PC-9 (cell line): Measurements from ENCODE around the gene DOCK1. TPM values are rescaled to one million over a fixed set of nuclear protein-coding genes. Genes with fewer than 3 reads are reported as not detected.

ENCODE experiments used
- BruUV-seq: library from RNA; stranded (reverse); fragments of 400-500 nt; replicated peaks from 2 replicates; lab custom pipeline; 2021; lab: Mats Ljungman, UMichigan
- CTCF ChIA-PET: fragments of 300-600 bp; sonication (Branson Sonifier 250); formaldehyde crosslinking; loops from one replicate; lab custom pipeline; 2022; ENCODE audit warnings: antibody characterized with exemption; lab: Charles Lee
- POLR2A ChIA-PET: fragments of 300-600 bp; sonication (Branson Sonifier 250); formaldehyde crosslinking; loops from one replicate; lab custom pipeline; 2022; ENCODE audit warnings: antibody characterized with exemption; ENCODE audit not compliant: unreplicated experiment; lab: Charles Lee
- DNase-seq, 2 experiments: peaks; one replicate each; pipeline versions ENCODE4 v3.0.0 to v3.0.0-alpha.2; 2015 to 2022; ENCODE audit warnings: mixed read lengths in 1 of 2
- H2AFZ ChIP-seq: fragments of 200-600 bp; sonication (generic); 2 replicates; pipeline ENCODE4 v1.8.1; 2017; ENCODE audit warnings: antibody characterized with exemption
- H3F3A ChIP-seq: fragments of 200-600 bp; sonication (generic); 2 replicates; pipeline ENCODE4 v1.8.1; 2017; ENCODE audit warnings: antibody characterized with exemption, mild to moderate bottlenecking, low read depth; ENCODE audit not compliant: insufficient read depth
- H3K27ac ChIP-seq: fragments of 200-600 bp; sonication (generic); 2 replicates; pipeline ENCODE4 v1.6.1; 2016; ENCODE audit warnings: mixed run types
- H3K27me3 ChIP-seq: fragments of 200-600 bp; sonication (generic); 2 replicates; pipeline ENCODE4 v1.6.1; 2016; ENCODE audit warnings: low read depth, mixed run types; ENCODE audit not compliant: insufficient read depth
- H3K36me3 ChIP-seq: fragments of 200-600 bp; sonication (generic); 2 replicates; pipeline ENCODE4 v1.6.1; 2016; ENCODE audit warnings: low read depth, mixed run types
- H3K4me1 ChIP-seq: fragments of 200-600 bp; sonication (generic); replicated peaks from 2 replicates; pipeline ENCODE4 v1.6.1; 2016; ENCODE audit warnings: mixed run types; ENCODE audit not compliant: insufficient read depth
- H3K4me2 ChIP-seq: fragments of 200-600 bp; sonication (generic); 2 replicates; pipeline ENCODE4 v1.6.1; 2017; ENCODE audit warnings: mixed run types
- H3K4me3 ChIP-seq: fragments of 200-600 bp; sonication (generic); 2 replicates; pipeline ENCODE4 v1.6.1; 2016; ENCODE audit warnings: mixed run types
- H3K79me2 ChIP-seq: fragments of 200-600 bp; sonication (generic); 2 replicates; pipeline ENCODE4 v1.6.1; 2017; ENCODE audit warnings: low read depth, mixed run types
- H3K9me2 ChIP-seq: fragments of 200-600 bp; sonication (generic); 2 replicates; pipeline ENCODE4 v1.8.1; 2017; ENCODE audit warnings: mild to moderate bottlenecking; ENCODE audit not compliant: insufficient read depth
- H3K9me3 ChIP-seq: fragments of 200-600 bp; sonication (generic); 2 replicates; pipeline ENCODE4 v1.8.1; 2016; ENCODE audit warnings: low read depth; ENCODE audit not compliant: insufficient read depth
- H4K20me1 ChIP-seq: fragments of 200-600 bp; sonication (generic); 2 replicates; pipeline ENCODE4 v1.8.1; 2017; ENCODE audit not compliant: insufficient read depth
- EZH2 ChIP-seq: fragments of 200-600 bp; sonication (generic); IDR thresholded peaks from 2 replicates; pipeline ENCODE4 v1.8.0; 2017; ENCODE audit warnings: antibody characterized with exemption, low read depth
- intact Hi-C: fragments of 100-400 bp; cut with micrococcal nuclease; formaldehyde crosslinking; loops from one replicate; pipeline ENCODE4 v1.10.0; 2022; ENCODE audit not compliant: unreplicated experiment
- total RNA-seq: library from RNA; stranded (reverse); gene quantifications from 2 replicates; pipeline ENCODE4 v1.2.3, GENCODE V29; 2021
- TF ChIP-seq, protein P1 (sequence below): fragments of 200-600 bp; sonication (generic); conservative IDR thresholded peaks from 2 replicates; pipeline ENCODE4 v1.6.1; 2017; ENCODE audit warnings: mixed run types, antibody characterized with exemption, mild to moderate bottlenecking, moderate library complexity

The DOCK1 gene
- total RNA-seq, 1 experiment from 2014 or later, result 24.8 TPM

DNA sequence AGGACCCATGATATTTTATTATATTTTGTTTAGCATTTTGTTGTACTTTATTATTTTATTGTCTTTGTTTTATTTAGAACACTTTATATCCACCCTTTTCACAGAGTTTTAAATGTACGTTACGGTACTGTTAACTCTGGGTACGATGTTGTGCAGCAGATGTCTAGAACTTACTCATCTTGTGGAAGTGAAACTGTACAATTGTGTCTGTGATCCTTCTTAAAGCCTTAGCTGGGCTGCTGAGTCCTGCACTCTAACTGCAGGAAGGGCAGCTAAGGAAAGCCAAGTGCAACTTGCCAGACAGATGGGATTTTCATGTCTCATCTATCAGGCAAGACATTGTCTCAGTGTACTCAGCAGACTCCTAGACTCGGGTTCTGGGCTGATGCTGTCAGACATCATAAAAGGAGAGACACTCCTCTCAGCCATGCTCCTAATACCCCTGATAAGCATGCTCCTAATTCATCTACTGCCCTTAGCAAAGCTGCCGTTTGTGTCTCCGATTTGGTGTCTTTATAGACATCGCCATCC is 305.8 kb downstream of the DOCK1 start:
- intact Hi-C loops, result no loop called here
- TF ChIP-seq, protein P1, sequence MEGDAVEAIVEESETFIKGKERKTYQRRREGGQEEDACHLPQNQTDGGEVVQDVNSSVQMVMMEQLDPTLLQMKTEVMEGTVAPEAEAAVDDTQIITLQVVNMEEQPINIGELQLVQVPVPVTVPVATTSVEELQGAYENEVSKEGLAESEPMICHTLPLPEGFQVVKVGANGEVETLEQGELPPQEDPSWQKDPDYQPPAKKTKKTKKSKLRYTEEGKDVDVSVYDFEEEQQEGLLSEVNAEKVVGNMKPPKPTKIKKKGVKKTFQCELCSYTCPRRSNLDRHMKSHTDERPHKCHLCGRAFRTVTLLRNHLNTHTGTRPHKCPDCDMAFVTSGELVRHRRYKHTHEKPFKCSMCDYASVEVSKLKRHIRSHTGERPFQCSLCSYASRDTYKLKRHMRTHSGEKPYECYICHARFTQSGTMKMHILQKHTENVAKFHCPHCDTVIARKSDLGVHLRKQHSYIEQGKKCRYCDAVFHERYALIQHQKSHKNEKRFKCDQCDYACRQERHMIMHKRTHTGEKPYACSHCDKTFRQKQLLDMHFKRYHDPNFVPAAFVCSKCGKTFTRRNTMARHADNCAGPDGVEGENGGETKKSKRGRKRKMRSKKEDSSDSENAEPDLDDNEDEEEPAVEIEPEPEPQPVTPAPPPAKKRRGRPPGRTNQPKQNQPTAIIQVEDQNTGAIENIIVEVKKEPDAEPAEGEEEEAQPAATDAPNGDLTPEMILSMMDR, result no peak
- TF ChIP-seq EZH2, result no peak
- ChIA-PET POLR2A (no interaction called here), CTCF (no interaction called here)
- Histone ChIP-seq H3K4me3 (no peak overlapping the region), H4K20me1 (no peaks in the 10 kb centered on the region), H3K27ac (no peak overlapping the region), H3K4me1 (no peaks in the 10 kb centered on the region), H2AFZ (no peak overlapping the region), H3F3A (no peaks in the 10 kb centered on the region), H3K9me3 (no peaks in the 10 kb centered on the region), H3K36me3 (no peaks in the 10 kb centered on the region), H3K79me2 (no peaks in the 10 kb centered on the region), H3K27me3 (no peaks in the 10 kb centered on the region), H3K9me2 (no peaks in the 10 kb centered on the region), H3K4me2 (no peak overlapping the region)
- no TSS peak for BruUV-seq
- DNase-seq, result no peak

DNA sequence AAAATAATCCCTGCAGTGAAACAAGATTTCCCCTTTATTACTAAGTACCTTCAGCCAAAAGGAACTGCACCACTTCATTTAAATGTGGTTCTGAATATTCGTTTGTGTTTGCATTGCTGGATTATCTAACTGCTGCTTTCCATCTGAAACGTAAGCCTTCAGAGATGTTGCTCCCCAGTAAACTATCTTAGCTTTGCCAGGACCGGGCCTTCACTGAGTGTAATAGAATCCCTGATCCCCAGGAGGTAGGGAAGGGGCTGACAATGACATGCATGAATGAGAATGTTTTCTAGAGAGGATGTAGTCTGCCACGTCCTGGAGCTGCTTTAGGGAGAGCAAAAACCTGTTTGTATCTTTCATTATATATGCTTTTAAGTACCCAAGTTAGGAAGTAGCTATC is 310.6 kb downstream of the DOCK1 start:
- POLR2A ChIA-PET, result no interaction called here
- H3K9me2 ChIP-seq, result no peaks in the 10 kb centered on the region
- H3K4me2 ChIP-seq, result no peak overlapping the region
- H3K36me3 ChIP-seq, result no peaks in the 10 kb centered on the region
- no peak for DNase-seq
- no peaks in the 10 kb centered on the region for H3K79me2 ChIP-seq
- no peaks in the 10 kb centered on the region for H3K9me3 ChIP-seq
- no peaks in the 10 kb centered on the region for H3K27me3 ChIP-seq
- H3K27ac ChIP-seq, result no peak overlapping the region
- intact Hi-C loops, result no loop called here
- no peaks in the 10 kb centered on the region for H3K4me1 ChIP-seq
- no peaks in the 10 kb centered on the region for H3F3A ChIP-seq
- CTCF ChIA-PET, result no interaction called here
- H3K4me3 ChIP-seq, result no peak overlapping the region
- no peak overlapping the region for H2AFZ ChIP-seq
- no peaks in the 10 kb centered on the region for H4K20me1 ChIP-seq
- TF ChIP-seq EZH2, result no peak
- TF ChIP-seq, protein P1, result no peak
- no TSS peak for BruUV-seq

DNA sequence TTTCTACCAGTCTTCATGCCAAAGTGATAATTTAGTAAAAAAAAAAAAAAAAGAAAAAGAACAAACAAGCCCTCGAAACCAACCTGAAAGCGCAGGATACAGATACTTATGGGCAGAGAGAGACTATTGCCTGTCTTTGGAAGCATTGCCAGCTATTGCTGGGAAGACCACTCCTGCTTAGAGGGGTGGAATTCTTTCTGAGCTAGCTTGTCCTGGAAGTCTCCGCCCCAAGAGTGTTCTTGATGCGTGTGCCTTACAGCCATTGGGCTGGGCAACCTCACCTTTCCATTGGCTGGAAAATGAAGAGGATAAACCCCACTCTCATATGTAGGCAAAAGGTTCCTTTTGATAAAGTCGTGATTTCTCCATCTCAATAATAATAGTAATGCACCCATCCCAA is 311.0 kb downstream of the DOCK1 start:
- intact Hi-C loops, result no loop called here
- Histone ChIP-seq H3K27ac (no peak overlapping the region), H3K79me2 (no peaks in the 10 kb centered on the region), H3K9me2 (no peaks in the 10 kb centered on the region), H3K36me3 (no peaks in the 10 kb centered on the region), H3K4me3 (no peak overlapping the region), H2AFZ (no peak overlapping the region), H3F3A (no peaks in the 10 kb centered on the region), H3K27me3 (no peaks in the 10 kb centered on the region), H4K20me1 (no peaks in the 10 kb centered on the region), H3K4me1 (no peaks in the 10 kb centered on the region), H3K9me3 (no peaks in the 10 kb centered on the region), H3K4me2 (no peak overlapping the region)
- CTCF ChIA-PET, result no interaction called here
- BruUV-seq, result no TSS peak
- POLR2A ChIA-PET, result interaction anchor here (0.6 kb wide), 1 partner anchor 159 kb away, joined by 4 read pairs; no protein-coding TSS in a partner anchor
- TF ChIP-seq, protein P1, result no peak
- TF ChIP-seq EZH2, result no peak
- DNase-seq, result no peak
